Lower leg skin (tissue), 3 donors: ENCODE data around the gene CLTCL1.

Source experiments
- POLR2A ChIP-seq, 2 donors: fragments of 450-650 bp; IDR thresholded peaks; one replicate each; pipeline ENCODE4 v1.6.1; 2016 to 2017; ENCODE audit warnings: antibody characterized with exemption in 2 of 2, mild to moderate bottlenecking in 1 of 2, moderate library complexity in 1 of 2
- TF ChIP-seq, protein P1 (sequence below), 3 donors: fragments of 450-650 bp; IDR thresholded peaks; one replicate each; pipeline ENCODE4 v1.5.1; 2016; ENCODE audit warnings: antibody characterized with exemption in 3 of 3, mild to moderate bottlenecking in 3 of 3, moderate library complexity in 2 of 3

DNA sequence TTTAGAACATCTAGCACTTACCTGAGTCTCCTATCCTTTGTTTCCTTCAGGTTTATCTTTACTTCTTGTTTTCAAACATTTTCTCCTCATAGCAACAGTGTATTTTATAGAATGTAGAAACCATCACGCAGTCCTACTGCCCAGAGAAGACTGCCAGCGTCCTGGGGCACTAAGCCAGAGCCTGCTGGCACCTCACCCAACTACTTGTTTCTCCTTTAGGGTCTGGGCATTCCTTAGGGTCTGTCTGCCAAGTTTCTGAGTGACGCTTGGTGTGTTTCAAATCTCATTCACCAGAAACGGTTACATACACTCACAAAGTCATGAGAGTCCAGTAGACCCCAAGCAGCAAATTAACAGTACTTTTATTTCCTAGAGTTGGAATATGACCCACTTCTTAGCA, 63.3 kb downstream of the CLTCL1 start:
- TF ChIP-seq, protein P1, sequence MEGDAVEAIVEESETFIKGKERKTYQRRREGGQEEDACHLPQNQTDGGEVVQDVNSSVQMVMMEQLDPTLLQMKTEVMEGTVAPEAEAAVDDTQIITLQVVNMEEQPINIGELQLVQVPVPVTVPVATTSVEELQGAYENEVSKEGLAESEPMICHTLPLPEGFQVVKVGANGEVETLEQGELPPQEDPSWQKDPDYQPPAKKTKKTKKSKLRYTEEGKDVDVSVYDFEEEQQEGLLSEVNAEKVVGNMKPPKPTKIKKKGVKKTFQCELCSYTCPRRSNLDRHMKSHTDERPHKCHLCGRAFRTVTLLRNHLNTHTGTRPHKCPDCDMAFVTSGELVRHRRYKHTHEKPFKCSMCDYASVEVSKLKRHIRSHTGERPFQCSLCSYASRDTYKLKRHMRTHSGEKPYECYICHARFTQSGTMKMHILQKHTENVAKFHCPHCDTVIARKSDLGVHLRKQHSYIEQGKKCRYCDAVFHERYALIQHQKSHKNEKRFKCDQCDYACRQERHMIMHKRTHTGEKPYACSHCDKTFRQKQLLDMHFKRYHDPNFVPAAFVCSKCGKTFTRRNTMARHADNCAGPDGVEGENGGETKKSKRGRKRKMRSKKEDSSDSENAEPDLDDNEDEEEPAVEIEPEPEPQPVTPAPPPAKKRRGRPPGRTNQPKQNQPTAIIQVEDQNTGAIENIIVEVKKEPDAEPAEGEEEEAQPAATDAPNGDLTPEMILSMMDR (IDR thresholded peaks at IDR 0.05), result no peak
- TF ChIP-seq POLR2A (IDR thresholded peaks at IDR 0.05), result no peak
